WERI-Rb-1 (cell line): ENCODE data around the gene TTC12.

Source experiments
- DNase-seq: peaks from one replicate; pipeline ENCODE4 v3.0.0-alpha.2; 2020
- H3K27ac ChIP-seq: fragments of 250-450 bp; sonication (Bioruptor Pico); 2 replicates; pipeline ENCODE4 v1.5.1; 2020; ENCODE audit warnings: mild to moderate bottlenecking, moderate library complexity
- H3K27me3 ChIP-seq: fragments of 250-450 bp; sonication (Bioruptor Pico); 2 replicates; pipeline ENCODE4 v1.5.1; 2021; ENCODE audit warnings: mild to moderate bottlenecking, low read depth, moderate library complexity; ENCODE audit not compliant: insufficient read depth, severe bottlenecking
- H3K36me3 ChIP-seq: fragments of 250-450 bp; sonication (Bioruptor Pico); 2 replicates; pipeline ENCODE4 v1.5.1; 2020; ENCODE audit warnings: mild to moderate bottlenecking, moderate library complexity
- H3K4me3 ChIP-seq: 2 replicates; pipeline ENCODE4 v1.5.1; 2011; ENCODE audit warnings: low read depth, mild to moderate bottlenecking, control low read depth, low read length
- H3K9me3 ChIP-seq: fragments of 250-450 bp; sonication (Bioruptor Pico); 2 replicates; pipeline ENCODE4 v1.5.1; 2021; ENCODE audit warnings: mild to moderate bottlenecking, moderate library complexity; ENCODE audit not compliant: severe bottlenecking
- TF ChIP-seq, protein P1 (sequence below): IDR thresholded peaks from 2 replicates; pipeline ENCODE4 v1.5.1; 2011; ENCODE audit warnings: low read depth, mild to moderate bottlenecking, control low read depth, inconsistent platforms, low read length

The TTC12 gene

DNA sequence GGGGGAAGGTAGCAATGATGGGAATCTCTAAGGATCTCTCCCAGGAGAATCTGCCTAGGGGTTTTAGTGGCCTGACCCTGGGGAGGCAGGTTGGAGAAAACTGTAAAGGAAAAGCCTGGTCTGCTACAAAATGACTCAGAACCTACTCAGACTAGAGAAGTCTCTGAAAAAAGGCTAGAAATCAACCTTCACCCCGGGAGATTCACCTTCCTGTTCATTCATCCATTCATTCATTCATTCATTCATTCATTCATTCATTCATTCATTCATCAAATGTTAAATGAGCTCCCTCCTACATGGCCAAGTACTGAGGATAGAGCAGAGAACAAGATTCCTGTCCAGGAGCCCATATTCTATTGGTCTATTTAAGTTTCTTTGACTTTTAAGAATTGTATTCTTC is 64.3 kb downstream of the TTC12 start:
- DNase-seq, result no peak
- Histone ChIP-seq H3K4me3 (no peak overlapping the region), H3K27me3 (no peaks in the 10 kb centered on the region), H3K9me3 (no peaks in the 10 kb centered on the region), H3K36me3 (no peaks in the 10 kb centered on the region), H3K27ac (no peak overlapping the region)
- TF ChIP-seq, protein P1, sequence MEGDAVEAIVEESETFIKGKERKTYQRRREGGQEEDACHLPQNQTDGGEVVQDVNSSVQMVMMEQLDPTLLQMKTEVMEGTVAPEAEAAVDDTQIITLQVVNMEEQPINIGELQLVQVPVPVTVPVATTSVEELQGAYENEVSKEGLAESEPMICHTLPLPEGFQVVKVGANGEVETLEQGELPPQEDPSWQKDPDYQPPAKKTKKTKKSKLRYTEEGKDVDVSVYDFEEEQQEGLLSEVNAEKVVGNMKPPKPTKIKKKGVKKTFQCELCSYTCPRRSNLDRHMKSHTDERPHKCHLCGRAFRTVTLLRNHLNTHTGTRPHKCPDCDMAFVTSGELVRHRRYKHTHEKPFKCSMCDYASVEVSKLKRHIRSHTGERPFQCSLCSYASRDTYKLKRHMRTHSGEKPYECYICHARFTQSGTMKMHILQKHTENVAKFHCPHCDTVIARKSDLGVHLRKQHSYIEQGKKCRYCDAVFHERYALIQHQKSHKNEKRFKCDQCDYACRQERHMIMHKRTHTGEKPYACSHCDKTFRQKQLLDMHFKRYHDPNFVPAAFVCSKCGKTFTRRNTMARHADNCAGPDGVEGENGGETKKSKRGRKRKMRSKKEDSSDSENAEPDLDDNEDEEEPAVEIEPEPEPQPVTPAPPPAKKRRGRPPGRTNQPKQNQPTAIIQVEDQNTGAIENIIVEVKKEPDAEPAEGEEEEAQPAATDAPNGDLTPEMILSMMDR, result no peak

DNA sequence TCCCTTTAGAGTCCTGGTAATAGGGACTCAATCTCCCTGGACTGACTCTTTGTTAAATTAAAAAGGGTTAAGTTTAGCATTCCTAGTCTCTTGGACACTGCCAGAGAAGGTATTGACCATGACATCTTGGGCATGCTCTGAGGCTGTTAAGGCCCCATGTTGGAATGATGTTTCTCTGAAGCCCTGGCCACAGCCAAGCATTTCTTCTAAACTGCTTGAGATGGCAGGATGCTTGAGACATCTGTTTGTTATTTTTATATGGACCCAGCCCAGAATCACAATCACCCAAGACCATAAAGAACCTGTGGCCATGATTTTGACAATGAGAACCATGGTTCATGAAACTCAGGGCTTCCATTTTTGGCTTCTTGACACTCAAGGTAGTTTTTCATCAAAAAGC is 67.7 kb downstream of the TTC12 start:
- no peaks in the 10 kb centered on the region for H3K36me3 ChIP-seq
- H3K4me3 ChIP-seq, result no peak overlapping the region
- H3K9me3 ChIP-seq, result no peaks in the 10 kb centered on the region
- H3K27ac ChIP-seq, result no peak overlapping the region
- H3K27me3 ChIP-seq, result peaks cover 7% of the 10 kb centered on the region
- TF ChIP-seq, protein P1, result no peak
- DNase-seq, result no peak

DNA sequence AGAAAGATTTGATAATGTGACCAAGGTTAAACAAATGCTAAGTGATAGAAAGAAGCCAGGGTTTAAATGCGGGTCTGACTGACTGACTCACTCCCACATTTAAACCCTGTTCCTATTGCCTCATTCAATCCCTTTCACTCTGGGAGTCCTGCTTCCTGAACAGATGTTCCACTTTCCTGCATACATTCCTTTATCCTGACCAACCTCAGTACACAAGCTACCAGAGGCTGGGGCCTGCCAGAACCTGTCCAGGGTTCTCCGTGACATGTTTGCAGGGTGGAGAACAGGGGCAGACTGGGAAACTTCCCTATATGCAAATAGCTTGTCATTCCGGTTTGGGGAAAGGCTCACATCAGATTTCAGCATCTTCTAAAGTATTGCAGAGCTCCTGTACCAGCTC is 70.2 kb downstream of the TTC12 start:
- Histone ChIP-seq H3K4me3 (no peak overlapping the region), H3K27me3 (peaks cover 21% of the 10 kb centered on the region), H3K27ac (no peak overlapping the region), H3K9me3 (no peaks in the 10 kb centered on the region), H3K36me3 (no peaks in the 10 kb centered on the region)
- TF ChIP-seq, protein P1, result no peak
- no peak for DNase-seq

DNA sequence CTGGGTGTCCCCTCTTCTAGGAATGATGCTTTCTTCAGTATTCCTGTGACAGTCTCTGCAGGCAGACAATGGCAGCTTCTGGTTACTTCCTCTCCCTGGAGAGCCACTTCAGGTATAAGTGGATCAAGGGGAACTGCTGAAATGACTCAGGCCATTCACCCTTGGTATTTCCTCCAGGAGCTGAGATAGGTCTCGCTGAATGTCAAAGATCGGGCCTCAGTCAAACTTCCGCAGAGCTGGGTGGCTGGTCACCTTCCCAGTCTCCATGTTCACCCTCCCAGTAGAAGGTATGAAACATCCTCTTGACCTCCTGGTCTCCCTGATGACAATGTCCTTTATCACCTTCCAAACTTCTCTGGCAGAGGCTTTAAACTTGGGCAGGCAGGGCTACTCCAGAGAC is 71.4 kb downstream of the TTC12 start:
- Histone ChIP-seq H3K27me3 (peaks cover 21% of the 10 kb centered on the region), H3K9me3 (no peaks in the 10 kb centered on the region), H3K27ac (no peak overlapping the region), H3K36me3 (no peaks in the 10 kb centered on the region), H3K4me3 (no peak overlapping the region)
- TF ChIP-seq, protein P1, result no peak
- DNase-seq, result no peak

DNA sequence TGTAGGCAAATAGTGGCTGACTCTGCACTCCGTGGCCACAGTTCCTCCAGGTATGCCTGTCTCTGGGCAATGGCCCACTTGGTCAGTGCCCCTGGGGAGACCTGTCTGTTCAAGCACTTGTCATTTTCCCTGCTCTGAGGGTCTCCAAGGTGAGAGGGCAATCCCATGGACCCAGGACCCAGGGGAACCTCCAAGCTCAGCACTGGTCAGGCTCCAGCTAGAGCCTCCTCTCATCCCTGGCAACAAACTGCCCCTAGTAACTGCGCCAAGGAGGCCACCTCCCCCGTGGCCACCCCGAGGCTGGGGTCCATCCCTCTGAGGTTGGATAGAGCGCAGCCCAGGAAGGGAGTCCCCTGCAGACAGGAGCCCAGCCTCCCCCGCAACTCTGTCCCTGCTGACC is 72.5 kb downstream of the TTC12 start:
- H3K4me3 ChIP-seq, result no peak overlapping the region

More for the DNA sequence above, 72.5 kb downstream of the TTC12 start:
- H3K9me3 ChIP-seq, result no peaks in the 10 kb centered on the region
- TF ChIP-seq, protein P1, result no peak
- peaks cover 24% of the 10 kb centered on the region for H3K27me3 ChIP-seq
- no peak overlapping the region for H3K27ac ChIP-seq
- H3K36me3 ChIP-seq, result no peaks in the 10 kb centered on the region
- DNase-seq, result no peak
